ENCODE data around the gene TOP3A.

TOP3A gene

DNA sequence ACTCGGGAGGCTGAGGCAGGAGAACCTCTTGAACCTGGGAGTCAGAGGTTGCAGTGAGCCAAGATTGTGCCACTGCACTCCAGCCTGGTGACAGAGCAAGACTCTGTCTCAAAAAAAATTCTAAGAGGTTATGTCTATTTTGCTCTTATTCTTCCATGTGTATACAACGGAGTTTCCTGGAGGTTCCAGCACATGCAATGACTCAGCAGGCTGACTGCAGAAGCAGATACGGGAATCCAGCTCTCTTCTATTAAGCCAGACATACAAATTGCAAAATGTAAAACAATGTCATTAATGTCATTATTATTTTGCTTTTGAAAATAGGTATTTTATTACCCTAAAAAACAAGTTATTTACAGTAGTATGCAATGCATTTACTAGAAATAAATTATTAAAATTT is 35.9 kb downstream of the TOP3A start:
- DNase-seq = no peak

DNA sequence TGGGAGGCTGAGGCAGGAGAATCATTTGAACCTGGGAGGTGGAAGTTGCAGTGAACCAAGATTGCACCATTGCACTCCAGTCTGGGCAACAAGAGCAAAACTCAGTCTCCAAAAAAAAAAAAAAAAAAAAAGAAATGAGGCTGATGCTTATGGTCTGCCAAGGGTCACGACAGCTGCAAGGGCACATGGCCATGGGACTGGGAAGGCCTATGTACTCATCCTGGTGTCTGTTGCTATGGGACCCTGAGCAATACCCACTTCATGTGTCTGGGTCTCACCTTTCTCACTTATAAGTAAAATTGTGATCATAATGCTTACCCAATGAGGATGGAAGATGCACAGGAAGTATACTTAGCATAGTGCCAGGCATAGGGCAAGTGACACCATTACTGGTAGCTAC is 37.7 kb downstream of the TOP3A start:
- no peak for DNase-seq

DNA sequence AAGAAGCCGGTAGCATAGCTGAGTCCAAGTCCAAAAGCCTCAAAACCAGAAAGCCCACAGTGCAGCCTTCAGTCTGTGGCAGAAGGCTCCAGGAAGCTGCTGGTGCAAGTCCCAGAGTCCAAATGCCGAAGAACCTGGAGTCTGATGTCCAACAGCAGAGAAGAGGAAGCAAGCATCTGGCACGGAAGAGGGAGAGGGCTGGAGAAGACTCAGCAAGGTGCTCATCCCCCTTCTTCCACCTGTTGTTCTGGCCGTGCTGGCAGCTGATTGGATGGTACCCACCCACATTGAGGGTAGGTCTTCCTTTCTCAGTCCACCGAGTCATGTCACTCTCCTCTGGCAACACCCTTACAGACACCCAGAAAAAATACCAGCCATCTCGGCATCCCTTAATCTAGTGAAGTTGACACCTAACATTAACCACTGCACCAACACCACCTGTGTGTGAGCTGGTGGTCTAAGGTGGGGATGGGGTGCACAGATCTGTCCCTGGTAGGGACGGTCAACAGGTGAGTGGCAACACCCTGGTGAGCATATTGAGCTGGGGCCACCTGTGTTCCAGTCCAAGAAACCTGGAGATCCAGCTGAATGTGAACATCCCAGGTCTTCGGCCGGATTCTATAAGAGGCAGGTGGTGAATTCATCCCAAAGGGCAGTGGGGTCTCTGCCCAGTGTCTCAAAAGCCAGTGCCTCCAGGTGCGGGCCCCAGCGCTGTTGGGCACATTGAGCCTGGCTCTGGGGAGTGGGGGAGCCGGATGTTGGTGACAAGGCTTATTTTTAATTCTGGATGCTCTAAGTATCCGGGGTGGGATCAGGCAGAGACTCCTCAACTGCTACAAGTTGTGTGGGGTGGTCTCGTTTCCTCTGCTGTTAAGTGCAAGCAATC is 44.5 kb downstream of the TOP3A start:
- DNase-seq = no peak

- DNase-seq = peak in 1 of 2 experiments; percentile 32
Observed at GRCh38 chr17:18267927-18268711, 46.7 kb downstream of the TOP3A start.

- DNase-seq = no peak
Observed at GRCh38 chr17:18267366-18267765, 47.4 kb downstream of the TOP3A start.

GRCh38 chr17:18263885-18264682 is 50.7 kb downstream of the TOP3A start:
- no peak for DNase-seq

- no peak for DNase-seq
Observed at GRCh38 chr17:18262641-18263040, 52.2 kb downstream of the TOP3A start.

DNA sequence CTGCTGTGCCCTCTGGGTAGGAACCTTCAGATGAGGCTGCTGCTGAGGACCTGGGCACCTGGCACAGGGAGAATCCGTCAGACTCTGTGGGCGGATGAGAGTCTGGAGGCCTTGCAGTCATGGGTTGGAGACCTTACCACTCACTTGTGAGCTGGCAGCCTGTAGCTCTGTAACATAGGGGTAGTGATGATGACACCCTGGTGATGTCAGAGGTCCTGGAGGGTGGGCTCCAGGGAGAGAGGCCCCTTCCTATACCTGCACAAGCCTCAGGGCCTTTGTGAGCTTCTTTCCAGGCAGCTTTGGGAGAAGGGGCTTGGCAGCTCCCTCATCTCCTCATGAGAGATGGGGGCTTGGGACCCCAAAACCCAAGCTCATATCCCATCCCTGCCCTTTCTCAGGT is 52.7 kb downstream of the TOP3A start:
- no peak for DNase-seq

- DNase-seq = no peak
Observed at GRCh38 chr17:18261659-18262058, 53.1 kb downstream of the TOP3A start.

GRCh38 chr17:18261146-18261515 is 53.7 kb downstream of the TOP3A start:
- DNase-seq = peak; percentile 63 to 70

DNA sequence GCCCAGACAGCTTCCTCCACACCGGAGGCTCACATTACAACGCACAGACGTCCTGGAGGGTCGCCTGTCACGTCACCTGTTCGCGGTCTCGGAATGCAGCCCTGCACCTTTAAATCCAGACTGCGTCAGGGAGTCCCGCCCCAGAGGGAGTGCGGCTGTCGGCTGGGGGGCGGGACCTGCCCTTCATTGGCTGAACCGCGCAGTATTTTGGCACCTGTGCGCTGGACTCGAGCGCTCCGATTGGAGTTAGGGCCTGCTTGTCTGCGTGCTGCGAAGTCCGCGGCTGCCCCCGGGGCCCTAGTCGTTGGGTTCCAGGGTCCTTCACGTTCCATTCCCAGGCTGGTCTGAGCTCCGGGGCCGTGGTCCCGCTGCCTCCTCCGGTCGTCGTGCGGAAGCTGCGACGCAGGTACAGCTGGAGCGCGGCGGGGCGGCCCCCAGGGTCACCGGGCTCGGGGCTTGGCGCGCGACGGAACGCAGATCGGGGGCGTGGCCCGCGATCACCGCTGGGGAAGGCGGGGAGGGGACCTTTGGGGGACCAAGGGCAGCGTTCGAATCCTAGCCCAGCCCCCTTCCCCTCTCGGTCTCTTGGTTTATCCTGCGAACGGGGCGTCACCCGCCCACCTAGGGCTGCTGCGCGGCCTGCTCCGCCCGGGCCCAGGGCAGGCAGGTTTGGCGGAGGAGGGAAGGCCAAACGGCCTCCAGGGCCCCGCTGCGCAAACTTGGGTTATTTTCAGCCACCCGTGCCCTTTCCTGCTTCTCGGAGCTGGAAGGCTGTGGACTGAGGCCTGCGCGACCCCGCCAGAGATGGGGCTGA is 54.3 kb downstream of the TOP3A start, which contains the start of gene MIEF2:
Gene MIEF2, plus strand, starts transcription at position 331 of the 814 bp plus-strand sequence. CDS start 2,059 bp downstream, outside the sequence.
- peak; percentile 93 to 95 for DNase-seq

DNA sequence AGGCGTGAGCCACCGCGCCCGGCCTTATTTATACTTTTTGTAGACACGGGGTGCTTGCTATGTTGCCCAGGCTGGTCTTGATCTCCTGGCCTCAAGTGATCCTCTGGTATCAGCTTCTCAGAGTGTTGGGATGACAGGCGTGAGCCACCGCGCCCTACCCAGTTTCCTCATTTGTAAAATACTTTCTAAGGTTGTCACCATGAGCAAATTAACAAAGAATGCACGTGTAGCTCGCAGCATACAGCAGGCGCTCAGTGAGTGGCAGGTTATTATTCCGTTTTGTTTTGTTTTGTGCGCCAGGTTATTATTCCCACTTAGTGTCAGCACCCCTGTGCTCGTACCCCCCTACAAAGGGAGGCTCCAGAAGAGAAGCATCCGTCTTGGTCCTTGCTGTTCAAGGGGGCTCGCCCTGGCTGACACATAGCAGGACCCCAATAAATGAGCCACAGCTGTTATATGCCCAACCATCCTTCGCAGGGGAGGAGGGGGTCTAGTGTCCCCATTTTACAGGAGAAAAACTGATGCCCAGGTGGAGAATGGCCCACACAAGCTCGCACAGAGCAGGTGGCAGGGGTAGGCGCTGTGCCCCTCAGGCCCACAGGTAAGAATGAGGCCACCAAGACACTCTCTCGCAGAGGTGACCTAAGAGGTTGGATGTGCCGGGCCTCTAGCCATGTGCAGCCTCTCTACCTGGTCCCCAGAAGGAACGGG is 55.0 kb downstream of the TOP3A start:
- no peak for DNase-seq

DNA sequence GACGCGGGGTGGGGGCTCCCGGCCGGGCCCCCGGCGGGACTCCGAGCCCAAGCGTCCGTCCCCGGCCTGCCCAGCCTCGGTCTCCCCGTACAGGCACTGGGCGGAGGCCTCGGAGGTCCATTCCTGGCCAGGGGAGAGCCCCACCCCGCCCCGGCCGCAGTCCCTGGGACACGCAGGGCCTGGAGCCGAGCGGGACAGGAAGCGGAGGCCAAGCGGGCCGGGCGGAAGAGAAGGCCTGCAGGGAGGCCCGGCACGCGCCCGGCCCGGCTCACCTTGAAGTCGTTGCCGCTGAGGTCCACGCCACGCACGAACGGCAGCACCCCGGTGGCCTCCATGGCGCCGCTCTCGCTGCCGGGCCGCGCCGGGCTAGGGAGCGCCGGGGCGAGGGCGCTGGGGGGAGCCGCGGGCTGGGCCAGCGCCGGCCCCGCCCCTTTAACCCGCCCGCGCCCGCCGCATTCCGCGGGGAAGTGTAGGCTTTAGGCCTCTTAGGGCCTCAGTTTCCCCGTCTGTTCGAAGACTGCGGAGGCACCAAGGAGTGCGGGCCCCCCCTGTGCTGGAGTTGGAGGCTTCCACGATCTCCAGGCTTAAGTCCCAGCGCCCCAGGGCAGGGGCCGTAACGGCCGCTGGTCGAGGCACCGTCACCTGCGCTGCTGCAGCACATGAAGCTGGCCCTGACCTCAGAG is 56.3 kb downstream of the TOP3A start, which contains the start of gene FLII:
Gene FLII, minus strand, starts transcription at position 383 of the 683 bp plus-strand sequence. Its CDS starts 48 bp downstream, at position 335.
- peak; percentile 71 to 75 for DNase-seq

GRCh38 chr17:18257982-18258355 is 56.8 kb downstream of the TOP3A start:
- DNase-seq = peak; percentile 76 to 77

- peak in 1 of 2 experiments; percentile 42 for DNase-seq
Observed at GRCh38 chr17:18257268-18257981, 57.4 kb downstream of the TOP3A start.

DNA sequence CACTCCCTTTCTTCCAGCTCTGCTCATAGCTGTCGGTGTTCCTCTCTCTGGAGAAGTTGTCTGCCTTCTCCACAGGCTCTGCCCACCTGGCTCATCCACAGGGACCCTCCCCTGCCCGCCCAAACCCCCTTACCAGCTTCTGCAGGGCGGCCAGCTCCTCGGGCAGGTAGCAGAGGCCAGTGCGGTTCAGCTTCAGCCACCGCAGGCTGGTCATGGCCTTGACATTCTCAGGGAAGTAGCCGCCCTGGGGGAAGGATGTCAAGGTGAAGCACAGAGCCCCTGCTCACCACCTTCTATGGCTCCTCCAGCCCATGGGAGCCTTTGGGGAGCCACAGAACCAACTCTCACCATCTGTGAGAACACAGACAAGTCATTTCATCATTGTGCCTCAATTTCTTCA is 58.0 kb downstream of the TOP3A start:
- DNase-seq = no peak

- DNase-seq = no peak
Observed at GRCh38 chr17:18256351-18256750, 58.4 kb downstream of the TOP3A start.

GRCh38 chr17:18254888-18255649 is 59.7 kb downstream of the TOP3A start:
- no peak for DNase-seq

All from activated T-cell treated with anti-CD3 and anti-CD28 coated beads, Interleukin-2, amount 50 U/mL, for 48 hours (primary cell).